Esophagus squamous epithelium (tissue), 5 donors: Measurements from ENCODE around the gene CCDC51. TPM values are rescaled to one million over a fixed set of nuclear protein-coding genes. Genes with fewer than 3 reads are reported as not detected.
"Not testable (repeated sequence)": the region's sequence is repeated elsewhere in the genome, so short reads cannot be mapped to it uniquely, and the experiment has no call there.

ENCODE experiments used
- DNase-seq: peaks from one replicate; lab custom pipeline; 2025; lab: John Stamatoyannopoulos, UW
- H3K27ac ChIP-seq, 4 donors: fragments of 200-600 bp; sonication (generic); one replicate each; pipeline ENCODE4 v1.5.1; 2016 to 2019; ENCODE audit warnings: mild to moderate bottlenecking in 1 of 4
- H3K27me3 ChIP-seq, 4 donors: fragments of 200-600 bp; sonication (generic); 1 replicate in 3 of 4; 2 replicates in 1 of 4; pipeline versions ENCODE4 v1.5.1 to v1.6.0; 2017 to 2021; ENCODE audit warnings: antibody characterized with exemption in 1 of 4
- H3K36me3 ChIP-seq, 3 donors: fragments of 200-600 bp; sonication (generic); one replicate each; pipeline ENCODE4 v1.5.1; 2016 to 2019
- H3K4me1 ChIP-seq, 3 donors: fragments of 200-600 bp; sonication (generic); one replicate each; pipeline ENCODE4 v1.5.1; 2017 to 2019
- H3K4me3 ChIP-seq, 4 donors: fragments of 200-600 bp; sonication (generic); 1 replicate in 3 of 4; 2 replicates in 1 of 4; pipeline ENCODE4 v1.5.1; 2016 to 2019; ENCODE audit warnings: mild to moderate bottlenecking in 2 of 4, moderate library complexity in 1 of 4
- H3K9me3 ChIP-seq, 3 donors: fragments of 200-600 bp; sonication (generic); one replicate each; pipeline ENCODE4 v1.5.1; 2016 to 2019
- POLR2A ChIP-seq, 4 donors: fragments of 450-650 bp; IDR thresholded peaks; one replicate each; pipeline ENCODE4 v1.6.1; 2017; ENCODE audit warnings: antibody characterized with exemption in 4 of 4, mild to moderate bottlenecking in 4 of 4, moderate library complexity in 3 of 4
- WGBS, 2 donors: methylation state at CpG; one replicate each; pipeline ENCODE4 v1.1.5; 2018; 5-methylcytosine and 5-hydroxymethylcytosine counted together
- intact Hi-C: fragments of 100-400 bp; cut with DNase I; formaldehyde crosslinking; loops from one replicate; pipeline ENCODE4 v1.15.0; 2022
- total RNA-seq, 4 donors: library from RNA; depleted of rRNA; stranded (reverse); fragments of >200 nt; gene quantifications; one replicate each; pipeline ENCODE4 v1.1.0, GENCODE V29; 2016
- TF ChIP-seq, protein P1 (sequence below), 6 experiments: fragments of 450-650 bp in 4 of 6; fragments of 200-600 bp in 2 of 6; sonication (generic) in 2 of 6; IDR thresholded peaks; one replicate each; pipeline ENCODE4 v1.5.1; 2016 to 2019; ENCODE audit warnings: antibody characterized with exemption in 6 of 6, mild to moderate bottlenecking in 4 of 6, moderate library complexity in 4 of 6
- donor health status: DM: yes; HTN: yes; CAD: no.

The CCDC51 gene
- total RNA-seq, 4 donors from 2014 or later = 15.1 to 31.3 (median 18.2) TPM

DNA sequence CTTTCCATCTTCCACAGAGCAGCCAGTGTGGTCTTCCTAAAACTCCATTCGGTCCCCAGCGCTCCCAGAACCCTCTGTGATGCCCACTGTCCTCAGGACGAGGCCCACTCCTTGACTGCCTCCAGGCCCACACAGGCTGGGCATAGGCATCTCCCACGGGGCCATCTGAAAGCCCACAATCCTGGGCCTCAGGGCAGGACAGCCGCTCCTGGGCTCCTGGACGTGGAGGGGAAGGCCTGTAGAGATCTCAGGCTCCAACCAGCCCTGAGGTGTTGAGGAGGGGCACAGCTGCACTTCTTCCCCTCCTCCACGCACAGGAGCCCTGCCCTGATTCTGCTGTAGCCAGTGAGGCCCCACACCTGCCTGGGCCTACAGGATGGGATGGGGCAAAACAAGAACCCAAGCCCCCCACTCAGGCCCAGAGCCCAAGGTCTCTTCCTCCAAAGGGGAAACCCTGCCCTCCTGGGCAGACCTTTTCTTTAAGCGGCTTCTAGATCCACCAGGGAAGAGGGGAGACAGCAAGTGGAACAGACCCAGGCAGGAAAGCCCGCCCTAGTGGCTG, 38.1 kb upstream of the CCDC51 start:
- 86 to 100% methylated on average over 1 to 2 of the region's 9 CpGs for WGBS, 2 donors
- intact Hi-C loops = no loop called here
- Histone ChIP-seq H3K4me1 (peaks cover 6 to 42% (median 15%) of the 10 kb centered on the region in 3 donors), H3K27me3 (no peaks in the 10 kb centered on the region), H3K36me3 (peaks cover 0 to 63% (median 8%) of the 10 kb centered on the region in 3 donors), H3K9me3 (no peaks in the 10 kb centered on the region), H3K27ac (peak overlapping the region in 2 of 4 donors; percentile 49 to 68), H3K4me3 (peak overlapping the region in 2 of 4 donors; percentile 15 to 19)
- TF ChIP-seq, protein P1, sequence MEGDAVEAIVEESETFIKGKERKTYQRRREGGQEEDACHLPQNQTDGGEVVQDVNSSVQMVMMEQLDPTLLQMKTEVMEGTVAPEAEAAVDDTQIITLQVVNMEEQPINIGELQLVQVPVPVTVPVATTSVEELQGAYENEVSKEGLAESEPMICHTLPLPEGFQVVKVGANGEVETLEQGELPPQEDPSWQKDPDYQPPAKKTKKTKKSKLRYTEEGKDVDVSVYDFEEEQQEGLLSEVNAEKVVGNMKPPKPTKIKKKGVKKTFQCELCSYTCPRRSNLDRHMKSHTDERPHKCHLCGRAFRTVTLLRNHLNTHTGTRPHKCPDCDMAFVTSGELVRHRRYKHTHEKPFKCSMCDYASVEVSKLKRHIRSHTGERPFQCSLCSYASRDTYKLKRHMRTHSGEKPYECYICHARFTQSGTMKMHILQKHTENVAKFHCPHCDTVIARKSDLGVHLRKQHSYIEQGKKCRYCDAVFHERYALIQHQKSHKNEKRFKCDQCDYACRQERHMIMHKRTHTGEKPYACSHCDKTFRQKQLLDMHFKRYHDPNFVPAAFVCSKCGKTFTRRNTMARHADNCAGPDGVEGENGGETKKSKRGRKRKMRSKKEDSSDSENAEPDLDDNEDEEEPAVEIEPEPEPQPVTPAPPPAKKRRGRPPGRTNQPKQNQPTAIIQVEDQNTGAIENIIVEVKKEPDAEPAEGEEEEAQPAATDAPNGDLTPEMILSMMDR (IDR thresholded peaks at IDR 0.05) = no peak
- TF ChIP-seq POLR2A (IDR thresholded peaks at IDR 0.05) = no peak
- no peak for DNase-seq

DNA sequence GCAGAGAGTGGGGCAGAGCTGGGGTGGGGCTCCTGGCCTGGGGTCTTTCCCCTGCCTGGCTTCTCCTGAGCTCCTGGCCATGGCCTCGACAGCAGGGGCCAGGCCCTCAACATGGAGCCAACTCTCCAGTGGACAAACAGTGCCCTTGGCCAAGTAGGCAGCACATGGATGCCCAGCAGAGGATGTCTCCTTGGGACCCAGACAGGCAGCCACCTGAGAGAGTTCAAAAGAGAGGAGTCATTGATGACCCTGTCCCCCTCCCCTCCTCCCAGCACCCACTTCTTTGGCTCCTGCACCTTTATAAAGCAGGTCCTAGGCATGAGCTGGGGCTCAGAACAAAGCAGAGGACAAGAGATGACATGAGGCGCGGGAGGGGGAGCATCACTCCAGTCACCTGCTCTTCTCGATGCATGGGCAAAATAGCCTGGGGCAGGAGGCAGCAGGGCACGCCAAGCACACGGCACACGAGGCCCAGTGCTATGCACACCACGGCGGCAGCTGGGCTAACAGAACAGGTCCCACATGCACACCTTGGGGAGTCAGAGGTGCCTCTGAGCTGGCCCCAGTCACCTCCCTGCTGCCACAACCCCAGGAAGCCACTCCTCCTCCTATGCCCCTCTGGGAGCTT, 36.6 kb upstream of the CCDC51 start:
- DNase-seq = no peak
- 40% methylated on average over 1 to 7 of the region's 9 CpGs for WGBS, 2 donors
- Histone ChIP-seq H3K36me3 (peaks cover 0 to 58% (median 8%) of the 10 kb centered on the region in 3 donors), H3K4me1 (peaks cover 13 to 56% (median 22%) of the 10 kb centered on the region in 3 donors), H3K27ac (peak overlapping the region in 1 of 4 donors; percentile 33), H3K4me3 (no peak overlapping the region), H3K9me3 (no peaks in the 10 kb centered on the region), H3K27me3 (no peaks in the 10 kb centered on the region)
- intact Hi-C loops = no loop called here
- TF ChIP-seq POLR2A (IDR thresholded peaks at IDR 0.05) = no peak
- TF ChIP-seq, protein P1 (IDR thresholded peaks at IDR 0.05) = no peak

DNA sequence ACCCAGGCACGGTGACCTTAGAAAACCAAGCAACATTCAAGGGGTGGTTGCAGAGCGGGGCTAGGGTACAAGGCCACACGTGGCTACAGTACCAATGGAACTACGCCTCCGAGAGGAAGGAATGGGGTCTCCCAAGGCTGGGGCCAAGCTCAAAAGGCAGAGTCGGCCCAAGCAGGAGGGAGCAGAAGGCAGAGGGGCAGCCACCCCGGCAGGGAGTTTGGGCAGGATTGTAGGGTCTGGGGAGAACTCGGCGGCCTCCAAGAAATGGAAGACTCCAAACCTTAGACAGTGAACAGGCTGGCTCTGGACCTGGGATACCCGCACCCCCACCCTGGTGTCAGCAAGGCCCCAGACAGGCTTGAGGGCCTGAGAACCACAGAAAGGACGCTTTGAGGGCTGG, 35.3 kb upstream of the CCDC51 start:
- intact Hi-C loops = no loop called here
- WGBS, 2 donors = 80 to 85% methylated on average over 7 to 11 of the region's 11 CpGs
- Histone ChIP-seq H3K9me3 (no peaks in the 10 kb centered on the region), H3K4me3 (no peak overlapping the region), H3K4me1 (peaks cover 22 to 69% (median 36%) of the 10 kb centered on the region in 3 donors), H3K36me3 (peaks cover 0 to 50% (median 8%) of the 10 kb centered on the region in 3 donors), H3K27ac (peak overlapping the region in 3 of 4 donors; percentile 34 to 97 (median 45)), H3K27me3 (no peaks in the 10 kb centered on the region)
- DNase-seq = no peak
- TF ChIP-seq, protein P1 (IDR thresholded peaks at IDR 0.05) = no peak
- no peak for TF ChIP-seq POLR2A (IDR thresholded peaks at IDR 0.05)

DNA sequence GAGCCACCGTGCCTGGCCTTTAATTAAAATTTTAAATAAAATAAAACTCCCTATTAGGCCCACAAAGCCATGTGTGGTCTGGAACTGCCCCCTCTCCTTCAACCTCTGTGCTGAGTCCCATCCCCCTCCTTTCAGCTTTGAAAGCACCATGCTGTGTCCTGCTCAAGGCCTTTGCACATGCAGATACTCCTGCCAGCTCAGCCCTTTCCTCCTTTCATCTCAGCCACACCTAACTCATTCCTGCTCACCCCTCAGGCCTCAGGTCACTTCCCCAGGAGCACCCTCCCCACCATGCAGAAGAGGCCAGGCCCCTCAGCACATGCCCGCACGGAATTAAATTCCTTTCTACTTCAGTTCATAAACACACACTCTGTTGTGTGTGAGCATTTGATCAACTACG, 34.7 kb upstream of the CCDC51 start:
- DNase-seq = no peak
- WGBS, 2 donors = 60 to 68% methylated on average over 4 of the region's 4 CpGs

DNA sequence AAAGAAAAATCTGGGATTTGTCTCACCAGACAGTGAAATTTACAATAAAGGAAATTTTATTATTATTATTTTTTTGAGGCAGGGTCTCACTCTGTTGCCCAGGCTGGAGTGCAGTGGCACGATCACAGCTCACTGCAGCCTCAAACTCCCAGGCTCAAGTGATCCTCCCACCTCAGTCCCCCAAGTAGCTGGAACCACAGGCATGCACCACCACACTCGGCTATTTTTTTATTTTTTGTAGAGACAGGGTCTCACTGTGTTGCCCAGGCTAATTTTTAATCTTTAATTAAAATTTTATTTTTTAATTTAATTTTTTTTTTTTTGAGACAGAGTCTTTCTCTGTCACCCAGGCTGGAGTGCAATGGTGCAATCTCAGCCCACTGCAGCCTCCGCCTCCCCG, 34.1 kb upstream of the CCDC51 start:
- DNase-seq, H3K27me3 ChIP-seq, intact Hi-C loops, H3K9me3 ChIP-seq, H3K4me3 ChIP-seq: not testable (repeated sequence)
- WGBS, 2 donors = 94 to 100% methylated on average over 3 to 4 of the region's 4 CpGs
- Histone ChIP-seq H3K4me1 (peaks cover 34 to 81% (median 48%) of the 10 kb centered on the region in 3 donors), H3K27ac (peak overlapping the region in 3 of 4 donors; percentile 93 to 99 (median 97)), H3K36me3 (peaks cover 4 to 56% (median 12%) of the 10 kb centered on the region in 3 donors)

More for the DNA sequence above, 34.7 kb upstream of the CCDC51 start:
- Histone ChIP-seq H3K36me3 (peaks cover 0 to 56% (median 8%) of the 10 kb centered on the region in 3 donors), H3K4me3 (no peak overlapping the region), H3K9me3 (no peaks in the 10 kb centered on the region), H3K27me3 (no peaks in the 10 kb centered on the region), H3K27ac (peak overlapping the region in 3 of 4 donors; percentile 22 to 97 (median 45)), H3K4me1 (peaks cover 28 to 75% (median 42%) of the 10 kb centered on the region in 3 donors)
- TF ChIP-seq POLR2A (IDR thresholded peaks at IDR 0.05) = no peak
- TF ChIP-seq, protein P1 (IDR thresholded peaks at IDR 0.05) = no peak
- intact Hi-C loops = no loop called here
